ENCODE data around the gene MBD4. TPM values are rescaled to one million over a fixed set of nuclear protein-coding genes. Genes with fewer than 3 reads are reported as not detected.
A peak's percentile ranks its signal among the peaks of the same experiment; 100 is the strongest.

The MBD4 gene
- total and polyA plus RNA-seq, 2 experiments from 2014 or later: 33.9 to 59.3 TPM

- H3K79me2 ChIP-seq (replicated peaks; ENCODE audit: insufficient read depth): no peaks in the 10 kb centered on the region
- peak; percentile 96 for ATAC-seq
- no peak overlapping the region for H3K27ac Mint-ChIP-seq
- H3K4me3 Mint-ChIP-seq: no peak overlapping the region
- H3K4me3 ChIP-seq: no peak overlapping the region
- H3K9me2 ChIP-seq (ENCODE audit: insufficient read depth): no peaks in the 10 kb centered on the region
- H3K27ac ChIP-seq (ENCODE audit: low read depth): no peak overlapping the region
- no peaks in the 10 kb centered on the region for H4K20me1 ChIP-seq (replicated peaks; ENCODE audit: insufficient read depth)
- no peaks in the 10 kb centered on the region for H3F3A ChIP-seq (replicated peaks; ENCODE audit: low read depth)
- H3K4me1 ChIP-seq (ENCODE audit: insufficient read depth): peaks cover 6% of the 10 kb centered on the region; the same call in 1 of the 2 replicates
- peak; percentile 84 to 91 for TF ChIP-seq CTCF (conservative IDR thresholded peaks at IDR 0.05; ENCODE audit: low read depth in 2 of 2)
- no peak for TF ChIP-seq CREB1 (CRISPR knock-in tag; IDR thresholded peaks at IDR 0.05; ENCODE audit: low read depth)
- H3K4me2 ChIP-seq: no peak overlapping the region
- peaks cover 19% of the 10 kb centered on the region for H3K4me1 Mint-ChIP-seq
- no peak overlapping the region for H2AFZ ChIP-seq
- no peaks in the 10 kb centered on the region for H3K27me3 ChIP-seq (ENCODE audit: insufficient read depth)
- H3K36me3 ChIP-seq (ENCODE audit: insufficient read depth): peaks cover 3% of the 10 kb centered on the region
- peak; percentile 89 for DNase-seq (ENCODE audit: low spot score)
- H3K9me3 Mint-ChIP-seq: peaks cover 12% of the 10 kb centered on the region; the same call in 2 of the 3 replicates
- peaks cover 15% of the 10 kb centered on the region for H3K27me3 Mint-ChIP-seq (ENCODE audit: insufficient read depth, low read depth, poor library complexity)
- peaks cover 20% of the 10 kb centered on the region for H3K36me3 Mint-ChIP-seq (ENCODE audit: low read depth)
Observed at GRCh38 chr3:129383292-129383860, 56.4 kb downstream of the MBD4 start.

- no peak overlapping the region for H3K4me3 ChIP-seq
- ATAC-seq (no peak), DNase-seq (ENCODE audit: low spot score) (no peak)
- Mint-ChIP-seq H3K9me3 (peaks cover 12% of the 10 kb centered on the region; the same call in 2 of the 3 replicates), H3K36me3 (ENCODE audit: low read depth) (peaks cover 14% of the 10 kb centered on the region), H3K4me3 (no peak overlapping the region), H3K4me1 (peaks cover 19% of the 10 kb centered on the region), H3K27ac (no peak overlapping the region), H3K27me3 (ENCODE audit: insufficient read depth, low read depth, poor library complexity) (peaks cover 12% of the 10 kb centered on the region)
- no peak for TF ChIP-seq NANOG (IDR thresholded peaks at IDR 0.05; ENCODE audit: borderline replicate concordance)
- TF ChIP-seq EZH2phosphoT487 (IDR thresholded peaks at IDR 0.05; ENCODE audit: unreplicated experiment): no peak
- TF ChIP-seq CREB1 (CRISPR knock-in tag; IDR thresholded peaks at IDR 0.05; ENCODE audit: low read depth): no peak
- no peak for TF ChIP-seq EZH2 (IDR thresholded peaks at IDR 0.05; ENCODE audit: low read depth, unreplicated experiment)
- TF ChIP-seq ZNF114 (CRISPR knock-in tag; IDR thresholded peaks at IDR 0.05): no peak
- TF ChIP-seq STAT1 (IDR thresholded peaks at IDR 0.05; ENCODE audit: unreplicated experiment): no peak
- no peak for TF ChIP-seq REST (IDR thresholded peaks at IDR 0.05; ENCODE audit: unreplicated experiment)
- TF ChIP-seq CTCF (conservative IDR thresholded peaks at IDR 0.05; ENCODE audit: low read depth in 2 of 2): no peak
- no peak for TF ChIP-seq POLR2AphosphoS5 (IDR thresholded peaks at IDR 0.05; ENCODE audit: low read depth)
- H3K9me2 ChIP-seq (ENCODE audit: insufficient read depth): no peaks in the 10 kb centered on the region
- H3F3A ChIP-seq (replicated peaks; ENCODE audit: low read depth): no peaks in the 10 kb centered on the region
- no peak overlapping the region for H3K27ac ChIP-seq (ENCODE audit: low read depth)
- H3K4me2 ChIP-seq: no peak overlapping the region
- H3K4me1 ChIP-seq (ENCODE audit: insufficient read depth): peaks cover 6% of the 10 kb centered on the region; the same call in 1 of the 2 replicates
- H3K79me2 ChIP-seq (replicated peaks; ENCODE audit: insufficient read depth): no peaks in the 10 kb centered on the region
- no peaks in the 10 kb centered on the region for H4K20me1 ChIP-seq (replicated peaks; ENCODE audit: insufficient read depth)
- no peaks in the 10 kb centered on the region for H3K27me3 ChIP-seq (ENCODE audit: insufficient read depth)
- no peak overlapping the region for H2AFZ ChIP-seq
- H3K36me3 ChIP-seq (ENCODE audit: insufficient read depth): no peaks in the 10 kb centered on the region; the same call in 1 of the 2 replicates
Observed at GRCh38 chr3:129382366-129382765, 57.4 kb downstream of the MBD4 start.
